Body of pancreas (tissue), 4 donors: Measurements from ENCODE around the gene FIBP.

ENCODE experiments used
- CTCF ChIP-seq, 7 experiments: fragments of 450-650 bp in 4 of 7; fragments of 200-600 bp in 3 of 7; sonication (generic) in 3 of 7; IDR thresholded peaks; one replicate each; pipeline ENCODE4 v1.5.1; 2016 to 2019; ENCODE audit warnings: antibody characterized with exemption in 7 of 7
- POLR2A ChIP-seq, 3 donors: fragments of 450-650 bp; IDR thresholded peaks; one replicate each; pipeline ENCODE4 v1.6.1; 2016; ENCODE audit warnings: antibody characterized with exemption in 3 of 3, mild to moderate bottlenecking in 2 of 3

GRCh38 chr11:65852508-65853245 is 35.6 kb downstream of the FIBP start:
- TF ChIP-seq CTCF (IDR thresholded peaks at IDR 0.05) (no peak), POLR2A (IDR thresholded peaks at IDR 0.05) (no peak)
